Mesothelial cell of epicardium (in vitro differentiated cells): ENCODE results near the gene GTF2A2. TPM values are rescaled to one million over a fixed set of nuclear protein-coding genes. Genes with fewer than 3 reads are reported as not detected.
"Not testable (repeated sequence)": the region's sequence is repeated elsewhere in the genome, so short reads cannot be mapped to it uniquely, and the experiment has no call there.

Experiments used
- DNase-seq, 2 experiments: peaks; one replicate each; pipeline ENCODE4 v3.0.0; 2021; ENCODE audit warnings: low spot score in 2 of 2; ENCODE audit not compliant: unreplicated experiment in 2 of 2
- H3K27ac Mint-ChIP-seq: 2 replicates; pipeline ENCODE4 v1.8.0; 2021; ENCODE audit warnings: mixed read lengths
- H3K27me3 Mint-ChIP-seq: 2 replicates; pipeline ENCODE4 v1.8.0; 2021; ENCODE audit warnings: low read depth, mixed read lengths
- H3K36me3 Mint-ChIP-seq: 2 replicates; pipeline ENCODE4 v1.8.0; 2021; ENCODE audit warnings: mixed read lengths
- H3K4me1 Mint-ChIP-seq: 2 replicates; pipeline ENCODE4 v1.8.0; 2021; ENCODE audit warnings: mixed read lengths
- H3K4me3 Mint-ChIP-seq: 2 replicates; pipeline ENCODE4 v1.8.0; 2021; ENCODE audit warnings: mild to moderate bottlenecking, moderate library complexity, mixed read lengths
- H3K9me3 Mint-ChIP-seq: 2 replicates; pipeline ENCODE4 v1.8.0; 2021; ENCODE audit warnings: mixed read lengths
- CTCF ChIP-seq: fragments of 200-600 bp; sonication (generic); IDR thresholded peaks from one replicate; pipeline ENCODE4 v1.5.0; 2021; ENCODE audit warnings: antibody characterized with exemption; ENCODE audit not compliant: unreplicated experiment
- total RNA-seq: library from RNA; stranded (reverse); gene quantifications from 3 replicates; pipeline ENCODE4 v1.2.1, GENCODE V29; 2021

Gene GTF2A2
- total RNA-seq, 1 donor from 2014 or later, result 78.3 TPM

GRCh38 chr15:59659366-59659765 is 2.1 kb upstream of the GTF2A2 start:
- Mint-ChIP-seq H3K4me3 (no peak overlapping the region), H3K36me3 (peaks cover 8% of the 10 kb centered on the region), H3K9me3 (no peaks in the 10 kb centered on the region), H3K27ac (no peak overlapping the region), H3K4me1 (peaks cover 3% of the 10 kb centered on the region), H3K27me3 (no peaks in the 10 kb centered on the region)
- no peak for DNase-seq
- no peak for TF ChIP-seq CTCF

- no peak for TF ChIP-seq CTCF
- peaks cover 6% of the 10 kb centered on the region for H3K36me3 Mint-ChIP-seq
- H3K4me1 Mint-ChIP-seq, result peaks cover 3% of the 10 kb centered on the region
- DNase-seq, result no peak
- H3K4me3 Mint-ChIP-seq, result no peak overlapping the region
- H3K27me3 Mint-ChIP-seq, result no peaks in the 10 kb centered on the region
- peak overlapping the region; percentile 86 for H3K27ac Mint-ChIP-seq
- peaks cover 4% of the 10 kb centered on the region for H3K9me3 Mint-ChIP-seq
These were observed 365 bp upstream of the GTF2A2 start for GRCh38 chr15:59657635-59658125.

GRCh38 chr15:59654046-59654445 is 3.3 kb downstream of the GTF2A2 start:
- Mint-ChIP-seq H3K9me3 (peaks cover 12% of the 10 kb centered on the region), H3K27ac (no peak overlapping the region), H3K36me3 (peaks cover 16% of the 10 kb centered on the region), H3K27me3 (no peaks in the 10 kb centered on the region), H3K4me3 (no peak overlapping the region), H3K4me1 (peaks cover 6% of the 10 kb centered on the region)
- DNase-seq, result no peak
- TF ChIP-seq CTCF, result no peak

GRCh38 chr15:59649603-59650002 is 7.7 kb downstream of the GTF2A2 start:
- Mint-ChIP-seq H3K36me3 (peaks cover 24% of the 10 kb centered on the region), H3K27me3 (no peaks in the 10 kb centered on the region), H3K9me3 (peaks cover 12% of the 10 kb centered on the region), H3K4me3 (no peak overlapping the region), H3K4me1 (peaks cover 2% of the 10 kb centered on the region), H3K27ac (no peak overlapping the region)
- TF ChIP-seq CTCF, result no peak
- DNase-seq, result no peak

GRCh38 chr15:59647085-59647484 is 10.2 kb downstream of the GTF2A2 start:
- TF ChIP-seq CTCF, result no peak
- Mint-ChIP-seq H3K27ac (no peak overlapping the region), H3K36me3 (peaks cover 31% of the 10 kb centered on the region), H3K4me3 (no peak overlapping the region), H3K27me3 (no peaks in the 10 kb centered on the region), H3K4me1 (peaks cover 2% of the 10 kb centered on the region), H3K9me3 (peaks cover 3% of the 10 kb centered on the region)
- no peak for DNase-seq

- H3K9me3 Mint-ChIP-seq, result no peaks in the 10 kb centered on the region
- H3K4me1 Mint-ChIP-seq, result peaks cover 2% of the 10 kb centered on the region
- H3K27me3 Mint-ChIP-seq, result no peaks in the 10 kb centered on the region
- H3K4me3 Mint-ChIP-seq, result no peak overlapping the region
- TF ChIP-seq CTCF, result no peak
- no peak for DNase-seq
- H3K36me3 Mint-ChIP-seq, result peaks cover 26% of the 10 kb centered on the region
- H3K27ac Mint-ChIP-seq, result no peak overlapping the region
These were observed 11.0 kb downstream of the GTF2A2 start for GRCh38 chr15:59646277-59646676.

- not testable (repeated sequence) for DNase-seq, H3K4me1 Mint-ChIP-seq, H3K4me3 Mint-ChIP-seq, H3K27ac Mint-ChIP-seq, H3K9me3 Mint-ChIP-seq, H3K27me3 Mint-ChIP-seq
- peaks cover 27% of the 10 kb centered on the region for H3K36me3 Mint-ChIP-seq
These were observed 11.5 kb downstream of the GTF2A2 start for GRCh38 chr15:59645812-59646211.
